DND-41 (cell line): ENCODE data around the gene FAM161B.

Source experiments
- ATAC-seq: fragments of 200-7000 bp; cut with Tn5 transposase; 3 replicates; pipeline ENCODE4 v1.9.1; 2021; ENCODE audit warnings: low read depth; ENCODE audit not compliant: insufficient read depth
- DNase-seq: peaks from one replicate; pipeline ENCODE4 v3.0.0-alpha.2; 2020
- H2AFZ ChIP-seq: 2 replicates; pipeline ENCODE4 v1.6.0; 2012; ENCODE audit warnings: low read depth, low read length
- H3K27ac ChIP-seq: 2 replicates; pipeline ENCODE4 v1.5.1; 2012; ENCODE audit warnings: low read length, inconsistent platforms
- H3K27me3 ChIP-seq: fragments of 200-600 bp; sonication (generic); 2 replicates; pipeline ENCODE4 v1.6.0; 2012; ENCODE audit warnings: low read length, mild to moderate bottlenecking, inconsistent platforms; ENCODE audit not compliant: insufficient read depth, poor library complexity
- H3K36me3 ChIP-seq: 2 replicates; pipeline ENCODE4 v1.5.1; 2012; ENCODE audit warnings: low read length, inconsistent platforms; ENCODE audit not compliant: insufficient read depth
- H3K4me1 ChIP-seq: 2 replicates; pipeline ENCODE4 v1.5.1; 2012; ENCODE audit warnings: mild to moderate bottlenecking, low read length; ENCODE audit not compliant: insufficient read depth
- H3K4me2 ChIP-seq: 2 replicates; pipeline ENCODE4 v1.6.0; 2012; ENCODE audit warnings: mild to moderate bottlenecking, moderate library complexity, low read length, inconsistent platforms; ENCODE audit not compliant: insufficient read depth
- H3K4me3 ChIP-seq, 2 experiments: fragments of 200-600 bp in 1 of 2; shearing (Covaris generic) in 1 of 2; 2 replicates each; pipeline ENCODE4 v1.5.1; 2012 to 2016; ENCODE audit warnings: inconsistent platforms in 2 of 2, low read length in 2 of 2, mild to moderate bottlenecking in 2 of 2, low read depth in 1 of 2, moderate library complexity in 1 of 2
- H3K79me2 ChIP-seq: 2 replicates; pipeline ENCODE4 v1.6.0; 2012; ENCODE audit warnings: low read length, inconsistent platforms; ENCODE audit not compliant: insufficient read depth
- H3K9ac ChIP-seq: 2 replicates; pipeline ENCODE4 v1.6.0; 2012; ENCODE audit warnings: low read depth, mild to moderate bottlenecking, inconsistent platforms, low read length, moderate library complexity
- H3K9me3 ChIP-seq: 2 replicates; pipeline ENCODE4 v1.5.1; 2012; ENCODE audit warnings: low read length, moderate library complexity, mild to moderate bottlenecking, inconsistent platforms; ENCODE audit not compliant: insufficient read depth, severe bottlenecking
- H4K20me1 ChIP-seq: 2 replicates; pipeline ENCODE4 v1.6.0; 2012; ENCODE audit warnings: low read length; ENCODE audit not compliant: insufficient read depth
- EZH2 ChIP-seq: IDR thresholded peaks from 3 replicates; pipeline ENCODE4 v1.6.1; 2012; ENCODE audit warnings: borderline replicate concordance, low read depth, mild to moderate bottlenecking, moderate library complexity, low read length, inconsistent platforms; ENCODE audit not compliant: severe bottlenecking
- TF ChIP-seq, protein P1 (sequence below): IDR thresholded peaks from 2 replicates; pipeline ENCODE4 v1.5.1; 2012; ENCODE audit warnings: borderline replicate concordance, low read length, moderate library complexity, mild to moderate bottlenecking; ENCODE audit not compliant: poor library complexity, severe bottlenecking; ENCODE audit errors: extremely low read depth

FAM161B gene

DNA sequence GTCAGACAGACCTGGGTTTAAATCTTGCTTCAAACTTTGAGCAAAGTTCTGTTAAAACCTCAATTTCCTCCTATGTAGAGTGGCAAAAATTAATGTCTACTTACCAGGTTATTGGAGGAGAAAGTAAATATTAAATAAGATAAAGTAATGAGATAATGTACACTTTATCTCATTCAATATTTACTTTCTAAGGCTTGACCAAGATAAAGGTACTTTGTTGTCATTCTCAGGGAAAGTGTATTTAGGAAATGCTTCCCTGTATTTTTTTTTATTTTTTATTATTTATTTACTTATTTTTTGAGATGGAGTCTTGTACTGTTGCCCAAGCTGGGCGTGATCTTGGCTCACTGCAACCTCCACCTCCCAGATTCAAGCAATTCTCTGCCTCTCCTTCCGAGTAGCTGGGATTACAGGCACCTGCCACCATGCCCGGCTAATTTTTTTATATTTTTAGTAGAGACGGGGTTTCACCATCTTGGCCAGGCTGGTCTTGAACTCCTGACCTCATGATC, 4.7 kb downstream of the FAM161B start:
- ATAC-seq (no peak), DNase-seq (no peak)
- TF ChIP-seq EZH2, result no peak
- TF ChIP-seq, protein P1, sequence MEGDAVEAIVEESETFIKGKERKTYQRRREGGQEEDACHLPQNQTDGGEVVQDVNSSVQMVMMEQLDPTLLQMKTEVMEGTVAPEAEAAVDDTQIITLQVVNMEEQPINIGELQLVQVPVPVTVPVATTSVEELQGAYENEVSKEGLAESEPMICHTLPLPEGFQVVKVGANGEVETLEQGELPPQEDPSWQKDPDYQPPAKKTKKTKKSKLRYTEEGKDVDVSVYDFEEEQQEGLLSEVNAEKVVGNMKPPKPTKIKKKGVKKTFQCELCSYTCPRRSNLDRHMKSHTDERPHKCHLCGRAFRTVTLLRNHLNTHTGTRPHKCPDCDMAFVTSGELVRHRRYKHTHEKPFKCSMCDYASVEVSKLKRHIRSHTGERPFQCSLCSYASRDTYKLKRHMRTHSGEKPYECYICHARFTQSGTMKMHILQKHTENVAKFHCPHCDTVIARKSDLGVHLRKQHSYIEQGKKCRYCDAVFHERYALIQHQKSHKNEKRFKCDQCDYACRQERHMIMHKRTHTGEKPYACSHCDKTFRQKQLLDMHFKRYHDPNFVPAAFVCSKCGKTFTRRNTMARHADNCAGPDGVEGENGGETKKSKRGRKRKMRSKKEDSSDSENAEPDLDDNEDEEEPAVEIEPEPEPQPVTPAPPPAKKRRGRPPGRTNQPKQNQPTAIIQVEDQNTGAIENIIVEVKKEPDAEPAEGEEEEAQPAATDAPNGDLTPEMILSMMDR, result no peak
- H3K4me2 ChIP-seq, result no peak overlapping the region
- no peak overlapping the region for H2AFZ ChIP-seq
- H3K4me1 ChIP-seq, result peaks cover 7% of the 10 kb centered on the region; the same call in 1 of the 2 replicates
- peaks cover 3% of the 10 kb centered on the region; the same call in 1 of the 2 replicates for H3K36me3 ChIP-seq
- H3K79me2 ChIP-seq, result peaks cover under 1% of the 10 kb centered on the region
- H4K20me1 ChIP-seq, result no peaks in the 10 kb centered on the region; the same call in 1 of the 2 replicates
- H3K27ac ChIP-seq, result no peak overlapping the region
- H3K9ac ChIP-seq, result no peak overlapping the region
- no peak overlapping the region for H3K4me3 ChIP-seq
- no peaks in the 10 kb centered on the region for H3K27me3 ChIP-seq
- H3K9me3 ChIP-seq, result no peaks in the 10 kb centered on the region

DNA sequence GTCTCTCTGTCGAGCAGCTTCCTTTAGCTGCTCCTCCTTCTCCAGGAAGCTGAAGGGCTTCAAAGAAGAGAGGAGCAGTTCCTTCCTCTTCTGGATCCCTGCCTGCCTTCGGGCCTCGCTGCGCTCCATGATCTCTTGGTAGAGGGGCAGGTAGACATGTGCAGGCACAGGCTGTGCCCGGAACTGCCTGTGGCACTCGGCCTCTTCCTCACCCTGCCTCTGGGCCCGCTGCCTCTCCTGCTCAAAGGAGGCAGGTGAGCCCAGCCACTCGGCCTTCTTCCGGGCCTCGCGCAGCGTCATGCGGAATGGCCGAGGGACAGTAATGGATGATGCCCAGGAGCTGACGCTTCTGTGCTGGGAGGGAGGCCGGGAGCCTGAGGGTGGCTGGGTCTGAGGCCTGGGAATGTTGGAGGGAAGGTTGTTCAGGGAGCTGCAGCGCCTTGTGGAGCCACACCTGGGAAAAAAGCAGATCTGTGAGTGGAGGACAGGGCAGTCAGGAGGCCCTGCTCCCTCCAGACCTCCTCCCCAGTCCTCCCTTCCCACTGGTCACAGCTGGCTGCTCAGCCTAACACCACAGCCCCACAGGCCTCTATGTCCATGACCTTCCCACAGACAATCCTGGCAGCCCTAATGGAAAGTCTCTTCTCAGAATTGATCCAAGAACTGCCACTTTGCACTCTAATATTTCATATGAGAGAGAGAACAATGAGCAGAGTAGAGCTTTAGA, 5.3 kb downstream of the FAM161B start:
- no peak for DNase-seq
- no peaks in the 10 kb centered on the region; the same call in 1 of the 2 replicates for H4K20me1 ChIP-seq
- H3K4me1 ChIP-seq, result peaks cover 7% of the 10 kb centered on the region; the same call in 1 of the 2 replicates
- H3K4me3 ChIP-seq, result no peak overlapping the region
- H3K9me3 ChIP-seq, result no peaks in the 10 kb centered on the region
- no peak for ATAC-seq
- H3K4me2 ChIP-seq, result no peak overlapping the region
- TF ChIP-seq, protein P1, result no peak
- no peak for TF ChIP-seq EZH2
- no peaks in the 10 kb centered on the region for H3K27me3 ChIP-seq
- H3K36me3 ChIP-seq, result peaks cover 3% of the 10 kb centered on the region; the same call in 1 of the 2 replicates
- no peak overlapping the region for H3K27ac ChIP-seq
- H3K9ac ChIP-seq, result no peak overlapping the region
- no peak overlapping the region for H2AFZ ChIP-seq
- H3K79me2 ChIP-seq, result no peaks in the 10 kb centered on the region

DNA sequence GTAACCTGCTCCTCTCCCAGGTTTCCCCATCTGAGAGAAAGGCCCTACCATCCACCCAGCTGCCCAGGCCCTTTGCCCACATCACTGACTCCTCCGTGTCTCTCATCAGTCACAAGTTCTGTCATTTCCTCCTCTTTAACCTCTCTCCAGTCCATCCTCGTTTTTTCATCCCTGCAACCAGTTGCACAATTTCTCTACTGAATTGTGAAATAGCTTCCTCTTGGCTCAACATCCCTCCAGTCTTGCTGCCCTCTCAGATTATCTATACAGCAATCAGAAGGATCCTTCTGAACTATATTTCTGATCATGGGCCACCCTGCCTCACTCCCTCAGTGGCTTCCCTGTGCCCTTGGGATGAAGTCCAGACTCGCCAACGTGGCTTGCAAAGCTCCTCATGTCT, 6.8 kb downstream of the FAM161B start:
- H3K27ac ChIP-seq, result no peak overlapping the region
- no peaks in the 10 kb centered on the region for H3K4me1 ChIP-seq
- no peak for TF ChIP-seq EZH2
- TF ChIP-seq, protein P1, result no peak
- H3K4me3 ChIP-seq, result no peak overlapping the region
- no peaks in the 10 kb centered on the region for H3K79me2 ChIP-seq
- H3K36me3 ChIP-seq, result peaks cover 3% of the 10 kb centered on the region; the same call in 1 of the 2 replicates
- no peak overlapping the region for H2AFZ ChIP-seq
- ATAC-seq, result no peak
- DNase-seq, result no peak
- no peaks in the 10 kb centered on the region; the same call in 1 of the 2 replicates for H4K20me1 ChIP-seq
- H3K9ac ChIP-seq, result no peak overlapping the region
- no peak overlapping the region for H3K4me2 ChIP-seq
- H3K27me3 ChIP-seq, result no peaks in the 10 kb centered on the region
- no peaks in the 10 kb centered on the region for H3K9me3 ChIP-seq
